Right atrium auricular region (tissue), 2 donors: ENCODE data around the gene NAP1L4. TPM values are rescaled to one million over a fixed set of nuclear protein-coding genes. Genes with fewer than 3 reads are reported as not detected.

Source experiments
- DNase-seq: peaks from one replicate; pipeline ENCODE4 v3.0.0-alpha.2; 2019; ENCODE audit warnings: low spot score
- H3K27ac ChIP-seq, 2 donors: fragments of 200-600 bp; sonication (generic); 1 replicate in 1 of 2; 2 replicates in 1 of 2; pipeline ENCODE4 v1.5.1; 2016 to 2019
- H3K27me3 ChIP-seq, 2 donors: fragments of 200-600 bp; sonication (generic); one replicate each; pipeline versions ENCODE4 v1.5.1 to v1.6.0; 2017 to 2019
- H3K36me3 ChIP-seq: fragments of 200-600 bp; sonication (generic); one replicate; pipeline ENCODE4 v1.5.1; 2016
- H3K4me1 ChIP-seq, 2 donors: fragments of 200-600 bp; sonication (generic); one replicate each; pipeline versions ENCODE4 v1.5.1 to v1.6.0; 2017 to 2019
- H3K4me3 ChIP-seq, 2 donors: fragments of 200-600 bp; sonication (generic); 1 replicate in 1 of 2; 2 replicates in 1 of 2; pipeline ENCODE4 v1.5.1; 2017 to 2019; ENCODE audit warnings: mild to moderate bottlenecking in 1 of 2, moderate library complexity in 1 of 2
- H3K9me3 ChIP-seq, 2 donors: fragments of 200-600 bp; sonication (generic); one replicate each; pipeline ENCODE4 v1.5.1; 2019
- CTCF ChIP-seq, 2 donors: fragments of 200-600 bp; sonication (generic); IDR thresholded peaks; one replicate each; pipeline ENCODE4 v1.5.1; 2019; ENCODE audit warnings: antibody characterized with exemption in 2 of 2
- total RNA-seq, 2 donors: library from RNA; depleted of rRNA; stranded (reverse); fragments of >200 nt; gene quantifications; one replicate each; pipeline ENCODE4 v1.1.0, GENCODE V29; 2016

Gene NAP1L4
- total RNA-seq, 2 donors from 2014 or later = 79.2 to 128 TPM

- Histone ChIP-seq H3K27me3 (no peaks in the 10 kb centered on the region), H3K4me1 (peaks cover 0 to 12% of the 10 kb centered on the region in 2 donors), H3K36me3 (peaks cover 44% of the 10 kb centered on the region), H3K27ac (no peak overlapping the region), H3K9me3 (no peaks in the 10 kb centered on the region), H3K4me3 (no peak overlapping the region)
- no peak for DNase-seq
- TF ChIP-seq CTCF (IDR thresholded peaks at IDR 0.05) = no peak
Measured at GRCh38 chr11:3035333-3035732, 43.2 kb upstream of the NAP1L4 start.

GRCh38 chr11:3030289-3031070 is 38.4 kb upstream of the NAP1L4 start:
- Histone ChIP-seq H3K4me3 (no peak overlapping the region), H3K27ac (no peak overlapping the region), H3K9me3 (no peaks in the 10 kb centered on the region), H3K4me1 (peaks cover 0 to 5% of the 10 kb centered on the region in 2 donors), H3K27me3 (no peaks in the 10 kb centered on the region), H3K36me3 (peaks cover 58% of the 10 kb centered on the region)
- no peak for DNase-seq
- no peak for TF ChIP-seq CTCF (IDR thresholded peaks at IDR 0.05)

- H3K9me3 ChIP-seq = no peaks in the 10 kb centered on the region
- H3K36me3 ChIP-seq = peaks cover 57% of the 10 kb centered on the region
- H3K27me3 ChIP-seq = no peaks in the 10 kb centered on the region
- H3K4me3 ChIP-seq = no peak overlapping the region
- H3K27ac ChIP-seq = no peak overlapping the region
- peaks cover 0 to 5% of the 10 kb centered on the region in 2 donors for H3K4me1 ChIP-seq
- DNase-seq = no peak
- TF ChIP-seq CTCF (IDR thresholded peaks at IDR 0.05) = no peak
Measured at GRCh38 chr11:3028813-3029212, 36.7 kb upstream of the NAP1L4 start.

GRCh38 chr11:3026803-3027202 is 34.7 kb upstream of the NAP1L4 start:
- Histone ChIP-seq H3K4me1 (peaks cover 0 to 12% of the 10 kb centered on the region in 2 donors), H3K4me3 (no peak overlapping the region), H3K27ac (no peak overlapping the region), H3K27me3 (no peaks in the 10 kb centered on the region), H3K9me3 (no peaks in the 10 kb centered on the region), H3K36me3 (peaks cover 55% of the 10 kb centered on the region)
- no peak for TF ChIP-seq CTCF (IDR thresholded peaks at IDR 0.05)
- DNase-seq = no peak

GRCh38 chr11:3022982-3023381 is 30.9 kb upstream of the NAP1L4 start:
- DNase-seq = no peak

More at GRCh38 chr11:3022982-3023381, 30.9 kb upstream of the NAP1L4 start:
- Histone ChIP-seq H3K4me3 (no peak overlapping the region), H3K9me3 (no peaks in the 10 kb centered on the region), H3K36me3 (peaks cover 51% of the 10 kb centered on the region), H3K27me3 (no peaks in the 10 kb centered on the region), H3K4me1 (peaks cover 0 to 11% of the 10 kb centered on the region in 2 donors), H3K27ac (no peak overlapping the region)
- no peak for TF ChIP-seq CTCF (IDR thresholded peaks at IDR 0.05)
